ENCODE data around the gene SPTLC2. TPM values are rescaled to one million over a fixed set of nuclear protein-coding genes. Genes with fewer than 3 reads are reported as not detected.

The SPTLC2 gene
- total RNA-seq, 1 donor from 2014 or later: 28.1 TPM

DNA sequence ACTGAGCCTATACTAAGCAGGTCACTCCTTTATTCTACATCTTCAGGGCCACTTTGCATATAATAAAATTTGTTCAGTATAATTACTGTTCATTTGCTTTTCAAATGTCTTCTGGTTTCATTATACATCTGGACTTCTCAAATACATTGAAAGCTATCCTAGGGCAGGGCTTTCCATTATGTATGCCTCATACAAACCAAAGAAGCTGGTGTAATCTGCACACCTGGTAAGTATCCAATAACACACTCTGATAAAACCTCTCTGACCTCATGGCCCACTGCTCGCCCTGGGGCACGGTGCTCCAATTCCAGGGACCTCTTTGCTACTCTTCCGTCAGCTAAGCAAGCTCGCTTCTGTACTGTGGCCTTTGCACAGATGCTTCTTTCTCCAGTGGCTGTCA lies 95.9 kb downstream of the SPTLC2 start:
- no peak overlapping the region for H3K4me3 Mint-ChIP-seq (ENCODE audit: unreplicated experiment)
- peaks cover 22% of the 10 kb centered on the region for H3K36me3 Mint-ChIP-seq (ENCODE audit: unreplicated experiment)
- no peaks in the 10 kb centered on the region for H3K27me3 Mint-ChIP-seq (ENCODE audit: unreplicated experiment)
- no peaks in the 10 kb centered on the region for H3K9me3 Mint-ChIP-seq (ENCODE audit: unreplicated experiment)
- no peak overlapping the region for H3K27ac Mint-ChIP-seq (ENCODE audit: unreplicated experiment)
- H3K4me1 Mint-ChIP-seq (ENCODE audit: unreplicated experiment): no peaks in the 10 kb centered on the region
- no peak for DNase-seq (ENCODE audit: extremely low spot score, unreplicated experiment)
- TF ChIP-seq, protein P1, sequence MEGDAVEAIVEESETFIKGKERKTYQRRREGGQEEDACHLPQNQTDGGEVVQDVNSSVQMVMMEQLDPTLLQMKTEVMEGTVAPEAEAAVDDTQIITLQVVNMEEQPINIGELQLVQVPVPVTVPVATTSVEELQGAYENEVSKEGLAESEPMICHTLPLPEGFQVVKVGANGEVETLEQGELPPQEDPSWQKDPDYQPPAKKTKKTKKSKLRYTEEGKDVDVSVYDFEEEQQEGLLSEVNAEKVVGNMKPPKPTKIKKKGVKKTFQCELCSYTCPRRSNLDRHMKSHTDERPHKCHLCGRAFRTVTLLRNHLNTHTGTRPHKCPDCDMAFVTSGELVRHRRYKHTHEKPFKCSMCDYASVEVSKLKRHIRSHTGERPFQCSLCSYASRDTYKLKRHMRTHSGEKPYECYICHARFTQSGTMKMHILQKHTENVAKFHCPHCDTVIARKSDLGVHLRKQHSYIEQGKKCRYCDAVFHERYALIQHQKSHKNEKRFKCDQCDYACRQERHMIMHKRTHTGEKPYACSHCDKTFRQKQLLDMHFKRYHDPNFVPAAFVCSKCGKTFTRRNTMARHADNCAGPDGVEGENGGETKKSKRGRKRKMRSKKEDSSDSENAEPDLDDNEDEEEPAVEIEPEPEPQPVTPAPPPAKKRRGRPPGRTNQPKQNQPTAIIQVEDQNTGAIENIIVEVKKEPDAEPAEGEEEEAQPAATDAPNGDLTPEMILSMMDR (IDR thresholded peaks at IDR 0.05): no peak

DNA sequence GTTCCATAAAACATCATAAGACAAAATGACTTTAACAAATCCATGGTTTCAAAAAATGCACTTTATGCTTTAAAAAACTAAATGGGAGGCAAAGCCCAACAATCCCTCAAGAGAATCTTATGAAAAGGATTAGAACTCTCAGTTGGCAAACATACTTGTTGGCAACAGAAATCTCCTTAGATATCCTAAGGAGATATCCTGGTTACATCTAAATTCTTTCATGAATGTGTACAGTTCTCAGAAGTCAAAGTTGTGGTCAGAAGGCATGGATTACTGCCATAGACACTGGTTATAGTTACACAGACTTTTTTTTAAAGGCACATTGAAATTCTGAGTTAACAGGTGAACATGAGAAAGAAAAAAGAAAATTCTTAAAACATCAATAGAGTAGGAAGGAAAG lies 100.3 kb downstream of the SPTLC2 start:
- Mint-ChIP-seq H3K27ac (ENCODE audit: unreplicated experiment) (no peak overlapping the region), H3K4me1 (ENCODE audit: unreplicated experiment) (no peaks in the 10 kb centered on the region), H3K27me3 (ENCODE audit: unreplicated experiment) (no peaks in the 10 kb centered on the region), H3K9me3 (ENCODE audit: unreplicated experiment) (no peaks in the 10 kb centered on the region), H3K36me3 (ENCODE audit: unreplicated experiment) (peaks cover 32% of the 10 kb centered on the region), H3K4me3 (ENCODE audit: unreplicated experiment) (no peak overlapping the region)
- TF ChIP-seq, protein P1 (IDR thresholded peaks at IDR 0.05): no peak
- no peak for DNase-seq (ENCODE audit: extremely low spot score, unreplicated experiment)

DNA sequence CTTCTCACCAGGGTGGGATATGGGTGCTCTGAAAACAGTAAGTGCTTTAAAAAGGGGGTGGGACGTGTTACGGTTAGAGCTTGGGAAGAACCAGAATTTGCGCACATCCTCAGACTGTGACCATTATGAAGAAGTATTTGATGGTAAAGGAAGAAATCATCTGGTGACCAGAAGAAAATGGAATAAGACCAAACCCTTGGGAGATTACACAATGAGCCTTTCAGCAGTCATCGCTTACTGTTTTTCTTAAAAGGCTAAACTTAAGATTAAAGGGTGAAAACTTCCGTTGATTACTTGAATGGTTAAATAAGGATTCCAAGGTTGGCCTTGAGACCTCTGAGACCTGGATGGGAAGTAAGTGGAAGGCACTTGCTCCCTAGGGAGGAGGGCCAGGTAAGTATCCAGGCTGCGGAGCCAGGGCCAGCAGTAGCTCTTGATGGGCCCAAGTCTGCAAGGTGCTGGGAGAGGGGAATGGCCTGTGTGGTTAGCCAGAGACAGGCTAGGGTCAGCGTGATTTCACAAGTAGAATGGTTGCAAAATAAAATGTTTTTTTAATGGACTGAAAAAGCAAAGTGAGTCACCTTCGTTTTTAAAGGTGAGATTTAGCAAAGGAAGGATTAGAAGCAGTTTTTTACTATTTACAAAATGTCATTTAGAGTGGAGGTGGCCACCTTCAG lies 104.8 kb downstream of the SPTLC2 start:
- peaks cover 28% of the 10 kb centered on the region for H3K36me3 Mint-ChIP-seq (ENCODE audit: unreplicated experiment)
- no peaks in the 10 kb centered on the region for H3K4me1 Mint-ChIP-seq (ENCODE audit: unreplicated experiment)

DNA sequence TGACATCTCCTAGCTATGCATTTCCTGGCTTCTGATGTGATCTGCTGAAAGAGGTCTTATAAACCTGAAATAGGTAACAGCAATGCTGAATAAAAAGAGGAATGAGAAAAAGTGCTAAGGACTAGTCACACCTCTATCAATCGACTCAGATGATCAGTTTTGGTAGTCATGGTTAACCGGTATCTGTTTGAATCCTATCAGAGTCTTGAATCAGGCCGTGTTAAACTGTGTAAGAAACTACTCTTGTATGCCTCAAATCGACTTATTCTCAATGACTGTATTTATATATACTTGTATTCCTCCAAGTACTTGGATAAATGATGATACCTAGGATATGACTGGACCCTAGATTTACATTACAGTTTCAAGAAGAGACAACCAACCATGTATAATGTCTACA lies 107.1 kb downstream of the SPTLC2 start:
- no peak for DNase-seq (ENCODE audit: extremely low spot score, unreplicated experiment)
- peaks cover 28% of the 10 kb centered on the region for H3K36me3 Mint-ChIP-seq (ENCODE audit: unreplicated experiment)
- no peaks in the 10 kb centered on the region for H3K4me1 Mint-ChIP-seq (ENCODE audit: unreplicated experiment)
- H3K27ac Mint-ChIP-seq (ENCODE audit: unreplicated experiment): no peak overlapping the region
- TF ChIP-seq, protein P1 (IDR thresholded peaks at IDR 0.05): no peak
- no peaks in the 10 kb centered on the region for H3K9me3 Mint-ChIP-seq (ENCODE audit: unreplicated experiment)
- no peak overlapping the region for H3K4me3 Mint-ChIP-seq (ENCODE audit: unreplicated experiment)
- no peaks in the 10 kb centered on the region for H3K27me3 Mint-ChIP-seq (ENCODE audit: unreplicated experiment)

More for the DNA sequence above, 104.8 kb downstream of the SPTLC2 start:
- no peak overlapping the region for H3K27ac Mint-ChIP-seq (ENCODE audit: unreplicated experiment)
- TF ChIP-seq, protein P1 (IDR thresholded peaks at IDR 0.05): no peak
- DNase-seq (ENCODE audit: extremely low spot score, unreplicated experiment): no peak
- no peaks in the 10 kb centered on the region for H3K9me3 Mint-ChIP-seq (ENCODE audit: unreplicated experiment)
- H3K4me3 Mint-ChIP-seq (ENCODE audit: unreplicated experiment): no peak overlapping the region
- H3K27me3 Mint-ChIP-seq (ENCODE audit: unreplicated experiment): no peaks in the 10 kb centered on the region

DNA sequence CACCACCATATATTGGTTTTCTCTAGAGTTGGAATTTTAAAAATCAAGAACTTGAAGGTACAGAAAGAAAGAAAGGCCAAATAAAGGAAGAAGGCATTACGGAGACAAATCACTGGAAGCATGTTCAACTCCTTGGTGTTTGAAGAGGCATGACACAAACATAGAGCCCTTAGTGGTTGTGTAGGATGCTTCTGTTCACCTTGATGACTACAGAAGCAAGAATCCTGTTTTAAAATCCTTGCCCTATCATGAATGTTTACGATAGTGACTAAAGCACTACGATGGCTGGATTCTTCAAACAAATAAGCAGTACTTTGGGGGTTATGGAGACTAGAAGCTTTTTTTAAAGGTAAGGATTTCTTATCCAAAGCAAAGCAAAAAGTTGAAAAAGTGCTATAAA lies 107.6 kb downstream of the SPTLC2 start:
- Mint-ChIP-seq H3K4me1 (ENCODE audit: unreplicated experiment) (no peaks in the 10 kb centered on the region), H3K36me3 (ENCODE audit: unreplicated experiment) (peaks cover 28% of the 10 kb centered on the region), H3K27me3 (ENCODE audit: unreplicated experiment) (no peaks in the 10 kb centered on the region), H3K9me3 (ENCODE audit: unreplicated experiment) (no peaks in the 10 kb centered on the region), H3K27ac (ENCODE audit: unreplicated experiment) (no peak overlapping the region), H3K4me3 (ENCODE audit: unreplicated experiment) (no peak overlapping the region)
- DNase-seq (ENCODE audit: extremely low spot score, unreplicated experiment): no peak
- TF ChIP-seq, protein P1 (IDR thresholded peaks at IDR 0.05): no peak
